SK-N-SH (cell line): ENCODE measurements around the gene CTBP1.

Experiments
- FOXJ3 ChIP-seq: sonication (generic); formaldehyde crosslinking; IDR thresholded peaks from 2 replicates; pipeline ENCODE4 v1.5.1; 2020; ENCODE audit warnings: mild to moderate bottlenecking, missing genetic modification reagents
- JUND ChIP-seq: IDR thresholded peaks from 2 replicates; pipeline ENCODE4 v1.4.0; 2012
- NFIC ChIP-seq: IDR thresholded peaks from 2 replicates; pipeline ENCODE4 v1.4.0; 2012; ENCODE audit warnings: borderline replicate concordance
- RAD21 ChIP-seq: IDR thresholded peaks from 2 replicates; pipeline ENCODE4 v1.6.1; 2012; ENCODE audit warnings: mild to moderate bottlenecking, low read length
- RCOR1 ChIP-seq: fragments of 150-350 bp; IDR thresholded peaks from 2 replicates; pipeline ENCODE4 v1.6.1; 2017; ENCODE audit warnings: antibody characterized with exemption, low read length
- RFX5 ChIP-seq: IDR thresholded peaks from 2 replicates; pipeline ENCODE4 v1.6.1; 2012; ENCODE audit warnings: mild to moderate bottlenecking, improper control_type of control experiment, low read length
- TCF12 ChIP-seq: IDR thresholded peaks from 2 replicates; pipeline ENCODE4 v1.4.0; 2012
- YY1 ChIP-seq: IDR thresholded peaks from 2 replicates; pipeline ENCODE4 v1.4.0; 2012; ENCODE audit warnings: low read depth, mild to moderate bottlenecking
- TF ChIP-seq, protein P1 (sequence below): fragments of 200-600 bp; sonication (generic); IDR thresholded peaks from 2 replicates; pipeline ENCODE4 v1.6.1; 2017; ENCODE audit warnings: antibody characterized with exemption, mild to moderate bottlenecking, moderate library complexity

DNA sequence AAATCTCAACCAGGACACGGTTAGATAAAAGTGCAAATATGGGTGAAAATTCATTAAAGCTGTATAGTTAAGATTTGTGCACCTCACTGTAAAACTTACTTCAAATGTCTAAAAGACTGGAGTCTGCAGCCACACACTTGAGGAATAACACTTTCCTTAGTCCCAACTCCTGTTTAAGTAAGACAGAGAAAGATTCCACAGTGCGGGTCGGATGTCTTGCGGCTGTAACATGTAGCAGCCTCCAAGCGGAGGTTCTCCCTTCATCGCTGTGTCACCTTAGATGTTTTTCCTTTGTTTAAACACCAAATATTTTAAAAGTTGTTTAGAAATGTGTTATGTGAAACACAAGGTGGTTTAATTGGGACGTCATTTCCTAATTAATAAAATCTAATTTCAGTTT is 39.9 kb upstream of the CTBP1 start:
- TF ChIP-seq NFIC = no peak
- no peak for TF ChIP-seq JUND
- TF ChIP-seq, protein P1, sequence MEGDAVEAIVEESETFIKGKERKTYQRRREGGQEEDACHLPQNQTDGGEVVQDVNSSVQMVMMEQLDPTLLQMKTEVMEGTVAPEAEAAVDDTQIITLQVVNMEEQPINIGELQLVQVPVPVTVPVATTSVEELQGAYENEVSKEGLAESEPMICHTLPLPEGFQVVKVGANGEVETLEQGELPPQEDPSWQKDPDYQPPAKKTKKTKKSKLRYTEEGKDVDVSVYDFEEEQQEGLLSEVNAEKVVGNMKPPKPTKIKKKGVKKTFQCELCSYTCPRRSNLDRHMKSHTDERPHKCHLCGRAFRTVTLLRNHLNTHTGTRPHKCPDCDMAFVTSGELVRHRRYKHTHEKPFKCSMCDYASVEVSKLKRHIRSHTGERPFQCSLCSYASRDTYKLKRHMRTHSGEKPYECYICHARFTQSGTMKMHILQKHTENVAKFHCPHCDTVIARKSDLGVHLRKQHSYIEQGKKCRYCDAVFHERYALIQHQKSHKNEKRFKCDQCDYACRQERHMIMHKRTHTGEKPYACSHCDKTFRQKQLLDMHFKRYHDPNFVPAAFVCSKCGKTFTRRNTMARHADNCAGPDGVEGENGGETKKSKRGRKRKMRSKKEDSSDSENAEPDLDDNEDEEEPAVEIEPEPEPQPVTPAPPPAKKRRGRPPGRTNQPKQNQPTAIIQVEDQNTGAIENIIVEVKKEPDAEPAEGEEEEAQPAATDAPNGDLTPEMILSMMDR = no peak
- no peak for TF ChIP-seq TCF12
- TF ChIP-seq YY1 = no peak
- no peak for TF ChIP-seq FOXJ3 (CRISPR knock-in tag)
- TF ChIP-seq RFX5 = no peak
- TF ChIP-seq RAD21 = no peak
- no peak for TF ChIP-seq RCOR1
